HepG2 (cell line): Measurements from ENCODE around the gene EPHA3. TPM values are rescaled to one million over a fixed set of nuclear protein-coding genes. Genes with fewer than 3 reads are reported as not detected.

ENCODE experiments used
- ATAC-seq: fragments of 200-7000 bp; cut with Tn5 transposase; 3 replicates; pipeline ENCODE4 v1.9.1; 2020; ENCODE audit warnings: mild to moderate bottlenecking, moderate library complexity
- BruUV-seq: library from RNA; stranded (reverse); fragments of 400-500 nt; replicated peaks from 2 replicates; lab custom pipeline; 2021; lab: Mats Ljungman, UMichigan
- CTCF ChIA-PET: fragments of 300-600 bp; formaldehyde crosslinking; extraction: SDS; loops from one replicate; lab custom pipeline; 2021; ENCODE audit warnings: low total read pairs, inconsistent platforms, low intra/inter-chr PET ratio; lab: Yijun Ruan, JAX
- POLR2A ChIA-PET: fragments of 350-600 bp; sonication (Branson Sonifier 250); formaldehyde crosslinking; loops from one replicate; lab custom pipeline; 2020; ENCODE audit warnings: antibody characterized with exemption, inconsistent platforms; lab: Yijun Ruan, JAX
- DNase-seq: peaks from one replicate; pipeline ENCODE4 v3.0.0-alpha.2; 2015; ENCODE audit warnings: low spot score
- FAIRE-seq: peaks from 3 replicates; lab custom pipeline; 2011; peaks lifted over from hg19 to GRCh38; lab: Jason Lieb, UNC
- H2AFZ ChIP-seq: one replicate; pipeline ENCODE4 v1.6.1; 2011; ENCODE audit warnings: low read length, inconsistent platforms
- H3K27ac ChIP-seq: fragments of 300-600 bp; 3 replicates; pipeline ENCODE4 v1.8.0; 2011; ENCODE audit warnings: mixed run types, mild to moderate bottlenecking, mixed read lengths, low read length, inconsistent platforms; ENCODE audit not compliant: insufficient read depth; ENCODE audit errors: extremely low read length
- H3K27me3 ChIP-seq, 2 experiments: fragments of 200-600 bp in 1 of 2; 2 replicates in 1 of 2; 3 replicates in 1 of 2; pipeline versions ENCODE4 v1.6.0 to v1.8.0; 2011; ENCODE audit warnings: low read length in 2 of 2, mild to moderate bottlenecking in 2 of 2, moderate library complexity in 2 of 2, inconsistent platforms in 1 of 2; ENCODE audit not compliant: insufficient read depth in 2 of 2, control insufficient read depth in 1 of 2
- H3K36me3 ChIP-seq, 2 experiments: fragments of 200-600 bp in 1 of 2; replicated peaks in 1 of 2; 2 replicates in 1 of 2; 3 replicates in 1 of 2; pipeline versions ENCODE4 v1.5.1 to v1.8.0; 2011; ENCODE audit warnings: low read length in 2 of 2, inconsistent platforms in 1 of 2; ENCODE audit not compliant: insufficient read depth in 2 of 2, control insufficient read depth in 1 of 2
- H3K4me1 ChIP-seq: 2 replicates; pipeline ENCODE4 v1.5.1; 2012; ENCODE audit warnings: low read length, inconsistent platforms; ENCODE audit not compliant: insufficient read depth
- H3K4me2 ChIP-seq: 2 replicates; pipeline ENCODE4 v1.6.0; 2011; ENCODE audit warnings: low read depth, low read length, inconsistent platforms
- H3K4me3 ChIP-seq, 3 experiments: fragments of 200-600 bp in 1 of 3; sonication (generic), shearing (Covaris generic) in 1 of 3; replicated peaks in 1 of 3; 2 replicates each; pipeline ENCODE4 v1.5.1; 2011 to 2016; ENCODE audit warnings: low read length in 3 of 3, inconsistent platforms in 2 of 3, low read depth in 2 of 3, mild to moderate bottlenecking in 2 of 3, control low read depth in 1 of 3, mixed read lengths in 1 of 3; ENCODE audit not compliant: insufficient read depth in 1 of 3
- H3K79me2 ChIP-seq: one replicate; pipeline ENCODE4 v1.6.1; 2011; ENCODE audit warnings: low read length, inconsistent platforms; ENCODE audit not compliant: insufficient read depth
- H3K9ac ChIP-seq: 2 replicates; pipeline ENCODE4 v1.6.0; 2011; ENCODE audit warnings: mild to moderate bottlenecking, low read depth, low read length, inconsistent platforms; ENCODE audit not compliant: insufficient read depth
- H3K9me3 ChIP-seq: 2 replicates; pipeline ENCODE4 v1.5.1; 2012; ENCODE audit warnings: mild to moderate bottlenecking, low read length
- H4K20me1 ChIP-seq: 2 replicates; pipeline ENCODE4 v1.6.0; 2011; ENCODE audit warnings: inconsistent platforms, mild to moderate bottlenecking, low read length, moderate library complexity; ENCODE audit not compliant: insufficient read depth
- ATF7-NPFF ChIP-seq: sonication (generic); formaldehyde crosslinking; IDR thresholded peaks from 2 replicates; pipeline ENCODE4 v1.8.1; 2023; ENCODE audit warnings: mild to moderate bottlenecking, low read depth, missing genetic modification reagents, moderate library complexity
- POLR2G ChIP-seq: fragments of 200-400 bp; formaldehyde crosslinking; IDR thresholded peaks from 2 replicates; pipeline ENCODE4 v1.6.1; 2018; ENCODE audit warnings: mild to moderate bottlenecking, low read depth, low read length, moderate library complexity
- YEATS2 ChIP-seq: sonication (generic); formaldehyde crosslinking; IDR thresholded peaks from 2 replicates; pipeline ENCODE4 v1.4.0; 2020; ENCODE audit warnings: missing genetic modification reagents, borderline replicate concordance
- WGBS: methylation state at CpG from one replicate; pipeline ENCODE4 v1.1.6; 2017; ENCODE audit warnings: low lambda C conversion rate; 5-methylcytosine and 5-hydroxymethylcytosine counted together
- in situ Hi-C: cut with HindIII; loops from 2 replicates; pipeline ENCODE4 v1.10.0; 2017; ENCODE audit warnings: low pct_unique_long_range_greater_than_20kb; ENCODE audit not compliant: extremely low pct_ligation_motif_present
- intact Hi-C: fragments of 100-400 bp; cut with micrococcal nuclease; formaldehyde crosslinking; loops from one replicate; pipeline ENCODE4 v1.10.0; 2022; ENCODE audit not compliant: unreplicated experiment
- polyA plus RNA-seq, 8 experiments: library from polyadenylated mRNA; depleted of rRNA in 3 of 8; stranded (reverse) in 7 of 8; unstranded in 1 of 8; fragments of >200 nt; fragmentation: Illumina TruSeq in 4 of 8; extraction: Trizol in 4 of 8; gene quantifications; 2 replicates each; pipeline versions ENCODE4 v1.2.1 to v1.2.3, GENCODE V29; 2011 to 2016; ENCODE audit warnings: low read depth in 4 of 8, missing spikeins in 1 of 8, mixed read lengths in 1 of 8; ENCODE audit not compliant: insufficient read depth in 1 of 8
- total RNA-seq, 5 experiments: library from RNA; depleted of rRNA; stranded (reverse); fragments of >200 nt; fragmentation: Illumina TruSeq; extraction: Trizol; gene quantifications; 2 replicates each; pipeline ENCODE4 v1.2.3, GENCODE V29; 2016; ENCODE audit warnings: low read depth in 1 of 5
- TF ChIP-seq, protein P1 (sequence below): sonication (generic); formaldehyde crosslinking; IDR thresholded peaks from 2 replicates; pipeline ENCODE4 v1.4.0; 2020; ENCODE audit warnings: mild to moderate bottlenecking, missing genetic modification reagents, borderline replicate concordance

Gene EPHA3
- total and polyA plus RNA-seq, 2 of the 13 experiments (the other 11 are each of a cell fraction or from before 2014, with no cell fraction given) = 0.01 TPM; not detected in 1

DNA sequence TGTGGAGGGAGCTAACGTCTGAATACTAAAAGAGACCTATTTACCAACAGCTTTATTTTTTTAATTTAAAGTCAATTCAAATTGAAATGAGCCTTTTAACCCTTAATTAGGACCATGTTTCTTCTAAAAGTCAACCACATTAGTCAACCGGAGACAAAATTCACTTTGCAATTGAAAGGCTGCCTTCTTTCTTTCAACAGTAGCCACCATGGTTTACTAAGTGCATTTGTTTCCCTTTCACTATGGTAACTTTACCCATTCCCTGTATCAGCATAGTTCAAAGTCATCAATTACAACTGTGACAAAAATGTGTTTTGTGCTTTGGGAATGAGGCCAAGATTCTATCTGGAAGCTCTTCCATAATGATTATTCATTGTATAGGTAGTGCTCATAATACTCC, 225.4 kb downstream of the EPHA3 start:
- in situ Hi-C loops = no loop called here
- Histone ChIP-seq H3K79me2 (no peaks in the 10 kb centered on the region), H3K4me2 (no peak overlapping the region), H4K20me1 (no peaks in the 10 kb centered on the region), H3K9ac (no peak overlapping the region), H3K36me3 (no peaks in the 10 kb centered on the region), H3K4me1 (no peaks in the 10 kb centered on the region), H3K4me3 (no peak overlapping the region), H3K9me3 (no peaks in the 10 kb centered on the region), H3K27me3 (no peaks in the 10 kb centered on the region), H3K27ac (no peak overlapping the region), H2AFZ (no peak overlapping the region)
- BruUV-seq = no TSS peak
- no peak for DNase-seq
- ATAC-seq = no peak
- CTCF ChIA-PET = no interaction called here
- FAIRE-seq = no peak
- WGBS = 50% methylated on average over 2 of the region's 2 CpGs
- POLR2A ChIA-PET = no interaction called here
- intact Hi-C loops = no loop called here
- TF ChIP-seq, protein P1, sequence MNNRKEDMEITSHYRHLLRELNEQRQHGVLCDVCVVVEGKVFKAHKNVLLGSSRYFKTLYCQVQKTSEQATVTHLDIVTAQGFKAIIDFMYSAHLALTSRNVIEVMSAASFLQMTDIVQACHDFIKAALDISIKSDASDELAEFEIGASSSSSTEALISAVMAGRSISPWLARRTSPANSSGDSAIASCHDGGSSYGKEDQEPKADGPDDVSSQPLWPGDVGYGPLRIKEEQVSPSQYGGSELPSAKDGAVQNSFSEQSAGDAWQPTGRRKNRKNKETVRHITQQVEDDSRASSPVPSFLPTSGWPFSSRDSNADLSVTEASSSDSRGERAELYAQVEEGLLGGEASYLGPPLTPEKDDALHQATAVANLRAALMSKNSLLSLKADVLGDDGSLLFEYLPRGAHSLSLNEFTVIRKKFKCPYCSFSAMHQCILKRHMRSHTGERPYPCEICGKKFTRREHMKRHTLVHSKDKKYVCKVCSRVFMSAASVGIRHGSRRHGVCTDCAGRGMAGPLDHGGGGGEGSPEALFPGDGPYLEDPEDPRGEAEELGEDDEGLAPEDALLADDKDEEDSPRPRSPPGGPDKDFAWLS = no peak
- TF ChIP-seq ATF7-NPFF (CRISPR knock-in tag) (no peak), POLR2G (no peak)

DNA sequence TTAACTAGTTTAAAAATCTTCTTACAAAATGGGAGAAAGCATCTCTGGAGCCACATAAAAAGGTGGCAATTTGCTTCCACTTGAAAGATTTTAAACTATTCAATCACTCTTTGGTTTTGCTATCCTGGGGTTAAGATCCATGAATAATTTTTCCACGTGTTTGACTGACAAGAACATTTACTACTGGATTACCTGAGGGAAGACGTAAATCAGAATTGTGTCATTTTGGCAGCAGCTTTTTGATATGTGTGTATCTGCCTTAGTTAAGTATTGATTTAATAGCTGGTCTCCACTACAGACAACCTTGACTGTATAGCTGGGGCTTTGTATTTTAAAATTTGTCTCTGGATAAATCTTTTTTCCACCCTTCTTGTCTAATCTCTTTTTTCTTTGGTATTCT, 228.3 kb downstream of the EPHA3 start:
- Histone ChIP-seq H3K36me3 (no peaks in the 10 kb centered on the region), H3K27me3 (no peaks in the 10 kb centered on the region), H4K20me1 (no peaks in the 10 kb centered on the region), H3K4me1 (no peaks in the 10 kb centered on the region), H3K27ac (no peak overlapping the region)
- intact Hi-C loops = no loop called here
- CTCF ChIA-PET = no interaction called here
- TF ChIP-seq YEATS2 (CRISPR knock-in tag) = no peak
- TF ChIP-seq, all 625 proteins: peak for 0
- no peak for DNase-seq
- FAIRE-seq = no peak
- Histone ChIP-seq H3K9me3 (no peaks in the 10 kb centered on the region), H3K9ac (no peak overlapping the region), H3K79me2 (no peaks in the 10 kb centered on the region), H2AFZ (no peak overlapping the region), H3K4me2 (no peak overlapping the region), H3K4me3 (no peak overlapping the region)
- no peak for ATAC-seq
- POLR2A ChIA-PET = no interaction called here
- in situ Hi-C loops = no loop called here
- 0% methylated on average over 2 of the region's 2 CpGs for WGBS
- BruUV-seq = no TSS peak
